ENCODE results near the gene CENPN.

The CENPN gene

GRCh38 chr16:81080233-81080632 is 73.2 kb downstream of the CENPN start:
- Histone ChIP-seq H3K27me3 (no peaks in the 10 kb centered on the region), H3K4me1 (no peaks in the 10 kb centered on the region), H3K9me3 (no peaks in the 10 kb centered on the region), H3K4me3 (ENCODE audit: low read depth, low read length) (no peak overlapping the region), H3K36me3 (peaks cover 8% of the 10 kb centered on the region)
- no peak for TF ChIP-seq CTCF (IDR thresholded peaks at IDR 0.05; ENCODE audit: low read depth, low read length)
- DNase-seq, result no peak

- peaks cover 11% of the 10 kb centered on the region for H3K36me3 ChIP-seq
These were observed 74.0 kb downstream of the CENPN start for GRCh38 chr16:81081014-81081413.

More at GRCh38 chr16:81081014-81081413, 74.0 kb downstream of the CENPN start:
- Histone ChIP-seq H3K4me1 (no peaks in the 10 kb centered on the region), H3K4me3 (ENCODE audit: low read depth, low read length) (no peak overlapping the region), H3K27me3 (no peaks in the 10 kb centered on the region), H3K9me3 (no peaks in the 10 kb centered on the region)
- no peak for DNase-seq
- no peak for TF ChIP-seq CTCF (IDR thresholded peaks at IDR 0.05; ENCODE audit: low read depth, low read length)

Data from BE2C (cell line).